Transverse colon (tissue), 4 donors: ENCODE measurements around the gene SEPTIN12.

Experiments
- CTCF ChIP-seq, 5 experiments: fragments of 200-600 bp in 3 of 5; fragments of 450-650 bp in 2 of 5; sonication (generic) in 3 of 5; IDR thresholded peaks; 1 replicate in 2 of 5; 2 replicates in 3 of 5; pipeline ENCODE4 v1.5.1; 2016 to 2017; ENCODE audit warnings: antibody characterized with exemption in 5 of 5, inconsistent platforms in 3 of 5, mild to moderate bottlenecking in 2 of 5, moderate library complexity in 1 of 5
- EP300 ChIP-seq: sonication (generic); formaldehyde crosslinking; IDR thresholded peaks from one replicate; pipeline ENCODE4 v1.6.1; 2017; ENCODE audit warnings: antibody characterized with exemption, low read depth
- POLR2AphosphoS5 ChIP-seq, 3 donors: sonication (generic); formaldehyde crosslinking; IDR thresholded peaks; one replicate each; pipeline ENCODE4 v1.6.1; 2016; ENCODE audit warnings: antibody characterized with exemption in 3 of 3

- TF ChIP-seq CTCF (IDR thresholded peaks at IDR 0.05), result no peak
- no peak for TF ChIP-seq EP300
- TF ChIP-seq POLR2AphosphoS5 (IDR thresholded peaks at IDR 0.05), result no peak
These were observed 16.0 kb upstream of the SEPTIN12 start for GRCh38 chr16:4803898-4804762.
